ENCODE data around the gene ZNF484.
"Not testable (repeated sequence)": the region's sequence is repeated elsewhere in the genome, so short reads cannot be mapped to it uniquely, and the experiment has no call there.

The ZNF484 gene

GRCh38 chr9:92837191-92837590 lies 40.6 kb downstream of the ZNF484 start:
- H3K27me3 ChIP-seq (ENCODE audit: insufficient read depth, poor library complexity, severe bottlenecking) = no peaks in the 10 kb centered on the region
- no peak overlapping the region for H3K4me3 ChIP-seq (replicated peaks; ENCODE audit: insufficient read depth, low read length)
- TF ChIP-seq POLR2AphosphoS5 (IDR thresholded peaks at IDR 0.05; ENCODE audit: low read depth) = no peak
- no peak for TF ChIP-seq SPI1 (IDR thresholded peaks at IDR 0.05; ENCODE audit: borderline replicate concordance, low read depth)
- TF ChIP-seq CTCF (IDR thresholded peaks at IDR 0.05; ENCODE audit: insufficient read depth, low read length) = no peak
- no peak for TF ChIP-seq GABPA (IDR thresholded peaks at IDR 0.05; ENCODE audit: low read depth)
- no peak for TF ChIP-seq REST (IDR thresholded peaks at IDR 0.05; ENCODE audit: insufficient replicate concordance, low read depth)
- H3K27ac ChIP-seq (replicated peaks) = no peak overlapping the region
- DNase-seq (ENCODE audit: low read depth in 1 of 2, low spot score in 1 of 2) = no peak

GRCh38 chr9:92829420-92829819 lies 48.4 kb downstream of the ZNF484 start:
- no peak overlapping the region for H3K4me3 ChIP-seq (replicated peaks; ENCODE audit: insufficient read depth, low read length)
- DNase-seq (ENCODE audit: low read depth in 1 of 2, low spot score in 1 of 2) = no peak
- no peak overlapping the region for H3K27ac ChIP-seq (replicated peaks)
- peak; percentile 75 for TF ChIP-seq SPI1 (IDR thresholded peaks at IDR 0.05; ENCODE audit: borderline replicate concordance, low read depth)
- no peak for TF ChIP-seq GABPA (IDR thresholded peaks at IDR 0.05; ENCODE audit: low read depth)
- no peaks in the 10 kb centered on the region for H3K27me3 ChIP-seq (ENCODE audit: insufficient read depth, poor library complexity, severe bottlenecking)

GRCh38 chr9:92825065-92825464 lies 52.8 kb downstream of the ZNF484 start:
- DNase-seq (ENCODE audit: low read depth in 1 of 2, low spot score in 1 of 2); H3K4me3 ChIP-seq (replicated peaks; ENCODE audit: insufficient read depth, low read length); H3K27ac ChIP-seq (replicated peaks); H3K27me3 ChIP-seq (ENCODE audit: insufficient read depth, poor library complexity, severe bottlenecking): not testable (repeated sequence)

- TF ChIP-seq REST (IDR thresholded peaks at IDR 0.05; ENCODE audit: insufficient replicate concordance, low read depth) (no peak), POLR2AphosphoS5 (IDR thresholded peaks at IDR 0.05; ENCODE audit: low read depth) (no peak), CTCF (IDR thresholded peaks at IDR 0.05; ENCODE audit: insufficient read depth, low read length) (no peak), GABPA (IDR thresholded peaks at IDR 0.05; ENCODE audit: low read depth) (no peak), SPI1 (IDR thresholded peaks at IDR 0.05; ENCODE audit: borderline replicate concordance, low read depth) (no peak)
- no peak for DNase-seq (ENCODE audit: low read depth in 1 of 2, low spot score in 1 of 2)
- no peaks in the 10 kb centered on the region for H3K27me3 ChIP-seq (ENCODE audit: insufficient read depth, poor library complexity, severe bottlenecking)
- H3K4me3 ChIP-seq (replicated peaks; ENCODE audit: insufficient read depth, low read length) = no peak overlapping the region
- no peak overlapping the region for H3K27ac ChIP-seq (replicated peaks)
Measured at GRCh38 chr9:92820964-92821363, 56.9 kb downstream of the ZNF484 start.

GRCh38 chr9:92819898-92820297 lies 57.9 kb downstream of the ZNF484 start:
- H3K27me3 ChIP-seq (ENCODE audit: insufficient read depth, poor library complexity, severe bottlenecking); H3K27ac ChIP-seq (replicated peaks); H3K4me3 ChIP-seq (replicated peaks; ENCODE audit: insufficient read depth, low read length); DNase-seq (ENCODE audit: low read depth in 1 of 2, low spot score in 1 of 2): not testable (repeated sequence)

- H3K27me3 ChIP-seq (ENCODE audit: insufficient read depth, poor library complexity, severe bottlenecking) = peaks cover 55% of the 10 kb centered on the region
- H3K27ac ChIP-seq (replicated peaks); H3K4me3 ChIP-seq (replicated peaks; ENCODE audit: insufficient read depth, low read length); DNase-seq (ENCODE audit: low read depth in 1 of 2, low spot score in 1 of 2): not testable (repeated sequence)
Measured at GRCh38 chr9:92809629-92810326, 68.1 kb downstream of the ZNF484 start.

Measured in HL-60 (cell line).